AG04449 (cell line): Measurements from ENCODE around the gene KIAA1328.

Source experiments
- CTCF ChIA-PET: fragments of 350-600 bp; formaldehyde crosslinking; extraction: SDS; loops from one replicate; lab custom pipeline; 2021; ENCODE audit warnings: antibody characterized with exemption; lab: Yijun Ruan, JAX
- POLR2A ChIA-PET: fragments of 400-600, 350-600 bp; formaldehyde crosslinking; extraction: SDS; loops from one replicate; lab custom pipeline; 2020; ENCODE audit warnings: antibody characterized with exemption, inconsistent platforms; lab: Yijun Ruan, JAX
- DNase-seq: peaks from one replicate; pipeline ENCODE4 v3.0.0-alpha.2; 2010; ENCODE audit warnings: low read depth, low spot score
- H3K4me3 ChIP-seq: 2 replicates; pipeline ENCODE4 v1.5.1; 2011; ENCODE audit warnings: low read depth, mild to moderate bottlenecking, control low read depth, low read length
- TF ChIP-seq, protein P1 (sequence below): IDR thresholded peaks from one replicate; pipeline ENCODE4 v1.5.1; 2011; ENCODE audit warnings: mild to moderate bottlenecking, moderate library complexity, low read length, control low read depth, inconsistent platforms; ENCODE audit not compliant: insufficient read depth; ENCODE audit errors: missing control alignments

KIAA1328 gene

GRCh38 chr18:36890598-36890997 is 61.7 kb downstream of the KIAA1328 start:
- CTCF ChIA-PET, result no interaction called here
- DNase-seq, result no peak
- TF ChIP-seq, protein P1, sequence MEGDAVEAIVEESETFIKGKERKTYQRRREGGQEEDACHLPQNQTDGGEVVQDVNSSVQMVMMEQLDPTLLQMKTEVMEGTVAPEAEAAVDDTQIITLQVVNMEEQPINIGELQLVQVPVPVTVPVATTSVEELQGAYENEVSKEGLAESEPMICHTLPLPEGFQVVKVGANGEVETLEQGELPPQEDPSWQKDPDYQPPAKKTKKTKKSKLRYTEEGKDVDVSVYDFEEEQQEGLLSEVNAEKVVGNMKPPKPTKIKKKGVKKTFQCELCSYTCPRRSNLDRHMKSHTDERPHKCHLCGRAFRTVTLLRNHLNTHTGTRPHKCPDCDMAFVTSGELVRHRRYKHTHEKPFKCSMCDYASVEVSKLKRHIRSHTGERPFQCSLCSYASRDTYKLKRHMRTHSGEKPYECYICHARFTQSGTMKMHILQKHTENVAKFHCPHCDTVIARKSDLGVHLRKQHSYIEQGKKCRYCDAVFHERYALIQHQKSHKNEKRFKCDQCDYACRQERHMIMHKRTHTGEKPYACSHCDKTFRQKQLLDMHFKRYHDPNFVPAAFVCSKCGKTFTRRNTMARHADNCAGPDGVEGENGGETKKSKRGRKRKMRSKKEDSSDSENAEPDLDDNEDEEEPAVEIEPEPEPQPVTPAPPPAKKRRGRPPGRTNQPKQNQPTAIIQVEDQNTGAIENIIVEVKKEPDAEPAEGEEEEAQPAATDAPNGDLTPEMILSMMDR, result no peak
- no peak overlapping the region for H3K4me3 ChIP-seq
- POLR2A ChIA-PET, result no interaction called here

DNA sequence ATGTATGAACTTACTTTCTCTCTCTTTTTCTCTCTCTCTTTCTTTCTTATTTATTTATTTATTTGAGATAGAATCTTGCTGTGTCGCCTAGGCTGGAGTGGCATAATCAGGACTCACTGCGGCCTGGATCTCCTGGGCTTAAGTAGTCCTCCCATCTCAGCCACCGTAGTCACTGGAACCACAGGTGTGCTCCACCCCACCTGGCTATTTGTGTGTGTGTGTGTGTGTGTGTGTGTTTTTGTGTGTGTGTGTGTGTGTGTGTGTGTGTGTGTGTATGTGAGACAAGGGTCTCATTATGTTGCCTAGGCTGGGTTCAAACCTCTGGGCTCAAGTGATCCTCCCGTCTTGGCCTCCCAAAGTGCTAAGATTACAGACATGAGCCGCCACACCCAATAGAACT is 64.3 kb downstream of the KIAA1328 start:
- TF ChIP-seq, protein P1, result no peak
- ChIA-PET CTCF (no interaction called here), POLR2A (no interaction called here)
- DNase-seq, result no peak
- H3K4me3 ChIP-seq, result no peak overlapping the region

DNA sequence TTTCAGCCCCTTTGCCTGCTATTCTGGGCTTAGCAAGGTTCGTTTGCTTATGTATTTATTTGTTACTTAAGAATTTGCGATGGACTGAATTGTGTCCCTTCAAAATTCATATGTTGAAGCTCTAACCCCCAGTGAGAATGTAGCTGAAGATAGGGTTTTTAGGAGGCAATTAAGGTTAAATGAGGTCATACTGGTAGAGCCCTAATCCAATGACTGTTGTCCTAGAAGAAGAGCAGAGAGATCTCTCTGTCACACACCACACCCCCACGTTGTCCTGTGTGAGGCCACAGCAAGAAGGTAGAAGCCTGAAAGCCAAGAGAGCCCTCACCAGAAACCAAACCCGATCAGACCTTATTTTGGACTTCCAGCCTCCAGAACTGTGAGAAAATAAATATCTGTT is 66.7 kb downstream of the KIAA1328 start:
- ChIA-PET CTCF (no interaction called here), POLR2A (interaction anchor here (0.6 kb wide), 1 partner anchor 440 kb away, joined by 3 read pairs; no protein-coding TSS in a partner anchor)
- DNase-seq, result no peak
- H3K4me3 ChIP-seq, result no peak overlapping the region
- TF ChIP-seq, protein P1, result no peak

- POLR2A ChIA-PET, result no interaction called here
- TF ChIP-seq, protein P1, result no peak
- no peak overlapping the region for H3K4me3 ChIP-seq
- CTCF ChIA-PET, result no interaction called here
- no peak for DNase-seq
Observed at GRCh38 chr18:36897253-36897652, 68.3 kb downstream of the KIAA1328 start.

GRCh38 chr18:36899289-36899688 is 70.4 kb downstream of the KIAA1328 start:
- POLR2A ChIA-PET, result no interaction called here
- CTCF ChIA-PET, result interaction anchor here (0.6 to 0.9 kb wide), 2 partner anchors 10 to 71 kb away, joined by 3 read pairs; partner anchors contain the start of genes KIAA1328 and TPGS2
- TF ChIP-seq, protein P1, result no peak
- no peak for DNase-seq
- no peak overlapping the region for H3K4me3 ChIP-seq

GRCh38 chr18:36900466-36900865 is 71.5 kb downstream of the KIAA1328 start:
- no peak for DNase-seq
- ChIA-PET POLR2A (no interaction called here), CTCF (no interaction called here)
- TF ChIP-seq, protein P1, result no peak
- H3K4me3 ChIP-seq, result no peak overlapping the region
